H1 (cell line): ENCODE results near the gene KCNH4. TPM values are rescaled to one million over a fixed set of nuclear protein-coding genes. Genes with fewer than 3 reads are reported as not detected.

Source experiments
- CTCF ChIA-PET: fragments of 300-600 bp; sonication (Branson Sonifier 250); formaldehyde crosslinking; loops from one replicate; lab custom pipeline; 2021; ENCODE audit not compliant: partially characterized antibody; lab: Charles Lee
- POLR2A ChIA-PET: fragments of 300-600 bp; sonication (Branson Sonifier 250); formaldehyde crosslinking; loops from one replicate; lab custom pipeline; 2021; ENCODE audit warnings: inconsistent platforms; ENCODE audit not compliant: partially characterized antibody; lab: Charles Lee
- DNase-seq, 2 experiments: peaks; one replicate each; pipeline versions ENCODE4 v3.0.0 to v3.0.0-alpha.2; 2010 to 2022; ENCODE audit warnings: low spot score in 2 of 2, low read depth in 1 of 2, mixed read lengths in 1 of 2
- FAIRE-seq: peaks from 2 replicates; lab custom pipeline; 2011; peaks lifted over from hg19 to GRCh38; lab: Jason Lieb, UNC
- H2AFZ ChIP-seq: 2 replicates; pipeline ENCODE4 v1.8.1; 2012; ENCODE audit warnings: low read length, inconsistent platforms
- H2AK5ac ChIP-seq: 2 replicates; pipeline ENCODE4 v1.6.1; 2013; ENCODE audit warnings: low read depth, low read length
- H2BK120ac ChIP-seq: replicated peaks from 2 replicates; pipeline ENCODE3; 2013; ENCODE audit warnings: low read depth, low read length, inconsistent platforms
- H2BK12ac ChIP-seq: 2 replicates; pipeline ENCODE4 v1.6.1; 2013; ENCODE audit warnings: low read depth, low read length
- H2BK15ac ChIP-seq: 2 replicates; pipeline ENCODE4 v1.6.1; 2013; ENCODE audit warnings: low read length
- H2BK20ac ChIP-seq: 2 replicates; pipeline ENCODE4 v1.6.1; 2013; ENCODE audit warnings: low read length
- H2BK5ac ChIP-seq: 2 replicates; pipeline ENCODE4 v1.6.1; 2013; ENCODE audit warnings: low read depth, low read length
- H3K14ac ChIP-seq: 2 replicates; pipeline ENCODE4 v1.6.1; 2013; ENCODE audit warnings: inconsistent platforms; ENCODE audit not compliant: insufficient read length
- H3K18ac ChIP-seq: 2 replicates; pipeline ENCODE4 v1.6.1; 2013; ENCODE audit warnings: low read length; ENCODE audit errors: extremely low read depth
- H3K23ac ChIP-seq: 2 replicates; pipeline ENCODE4 v1.6.1; 2013; ENCODE audit warnings: inconsistent platforms; ENCODE audit not compliant: insufficient read length
- H3K23me2 ChIP-seq: 2 replicates; pipeline ENCODE4 v1.6.1; 2013; ENCODE audit warnings: low read depth, low read length
- H3K27ac ChIP-seq: 2 replicates; pipeline ENCODE4 v1.6.1; 2011; ENCODE audit warnings: low read depth, low read length, inconsistent platforms
- H3K27me3 ChIP-seq, 4 experiments: replicated peaks in 1 of 4; 1 replicate in 1 of 4; 2 replicates in 3 of 4; pipeline versions ENCODE4 v1.6.1 to v1.8.1; 2011 to 2013; ENCODE audit warnings: low read length in 3 of 4, mild to moderate bottlenecking in 3 of 4, inconsistent platforms in 2 of 4, mixed read lengths in 2 of 4, moderate library complexity in 1 of 4; ENCODE audit not compliant: control insufficient read depth in 3 of 4, insufficient read depth in 3 of 4; ENCODE audit errors: extremely low read depth in 1 of 4
- H3K36me3 ChIP-seq, 4 experiments: 2 replicates each; pipeline versions ENCODE4 v1.6.1 to v1.8.1; 2011 to 2013; ENCODE audit warnings: mild to moderate bottlenecking in 4 of 4, low read length in 3 of 4, moderate library complexity in 2 of 4, control low read depth in 1 of 4, inconsistent platforms in 1 of 4; ENCODE audit not compliant: insufficient read depth in 4 of 4, control insufficient read depth in 2 of 4
- H3K4ac ChIP-seq: replicated peaks from 2 replicates; pipeline ENCODE3; 2013; ENCODE audit warnings: low read length, low read depth, mixed read lengths, inconsistent platforms; ENCODE audit not compliant: insufficient read length
- H3K4me1 ChIP-seq, 4 experiments: replicated peaks in 1 of 4; 1 replicate in 1 of 4; 2 replicates in 3 of 4; pipeline versions ENCODE4 v1.6.1 to v1.8.1; 2011 to 2013; ENCODE audit warnings: low read length in 3 of 4, inconsistent platforms in 2 of 4, mixed read lengths in 1 of 4; ENCODE audit not compliant: insufficient read depth in 4 of 4, control insufficient read depth in 3 of 4
- H3K4me2 ChIP-seq, 2 experiments: 2 replicates each; pipeline versions ENCODE4 v1.6.1 to v1.8.1; 2011 to 2013; ENCODE audit warnings: low read depth in 2 of 2, low read length in 2 of 2, control low read depth in 1 of 2, inconsistent platforms in 1 of 2, mild to moderate bottlenecking in 1 of 2; ENCODE audit not compliant: insufficient read depth in 1 of 2
- H3K4me3 ChIP-seq, 4 experiments: fragments of 200-600, 300-600 bp in 1 of 4; sonication (generic), shearing (Covaris generic), sonication (Bioruptor Twin) in 1 of 4; 2 replicates each; pipeline versions ENCODE4 v1.5.1 to v1.8.1; 2011 to 2016; ENCODE audit warnings: low read length in 4 of 4, low read depth in 3 of 4, control low read depth in 2 of 4, inconsistent platforms in 2 of 4, mild to moderate bottlenecking in 2 of 4, mixed read lengths in 1 of 4, moderate library complexity in 1 of 4; ENCODE audit not compliant: insufficient read depth in 2 of 4; ENCODE audit errors: extremely low read depth in 1 of 4
- H3K56ac ChIP-seq: replicated peaks from 2 replicates; pipeline ENCODE3; 2013; ENCODE audit warnings: low read depth, mild to moderate bottlenecking, mixed read lengths, low read length, inconsistent platforms; ENCODE audit not compliant: insufficient read length
- H3K79me1 ChIP-seq: 2 replicates; pipeline ENCODE4 v1.6.1; 2013; ENCODE audit warnings: low read depth, low read length, control low read depth
- H3K79me2 ChIP-seq, 2 experiments: 2 replicates each; pipeline versions ENCODE4 v1.6.1 to v1.8.1; 2012 to 2013; ENCODE audit warnings: low read length in 2 of 2, mild to moderate bottlenecking in 2 of 2, inconsistent platforms in 1 of 2; ENCODE audit not compliant: insufficient read depth in 2 of 2, control insufficient read depth in 1 of 2
- H3K9ac ChIP-seq, 4 experiments: replicated peaks in 1 of 4; 1 replicate in 1 of 4; 2 replicates in 3 of 4; pipeline versions ENCODE4 v1.6.1 to v1.8.1; 2011 to 2013; ENCODE audit warnings: low read depth in 3 of 4, low read length in 3 of 4, control low read depth in 2 of 4, mild to moderate bottlenecking in 2 of 4, moderate library complexity in 2 of 4, inconsistent platforms in 1 of 4; ENCODE audit errors: extremely low read depth in 1 of 4
- H3K9me3 ChIP-seq, 2 experiments: 2 replicates each; pipeline versions ENCODE4 v1.6.1 to v1.8.1; 2012 to 2013; ENCODE audit warnings: mild to moderate bottlenecking in 2 of 2, moderate library complexity in 2 of 2, control low read depth in 1 of 2, inconsistent platforms in 1 of 2, low read depth in 1 of 2, low read length in 1 of 2, mixed read lengths in 1 of 2; ENCODE audit not compliant: insufficient read depth in 2 of 2
- H4K20me1 ChIP-seq, 2 experiments: replicated peaks in 1 of 2; 2 replicates each; pipeline versions ENCODE3 to v1.8.1; 2011 to 2013; ENCODE audit warnings: inconsistent platforms in 2 of 2, low read length in 2 of 2, mild to moderate bottlenecking in 1 of 2; ENCODE audit not compliant: insufficient read depth in 2 of 2, control insufficient read depth in 1 of 2
- H4K5ac ChIP-seq: 2 replicates; pipeline ENCODE4 v1.6.1; 2013; ENCODE audit warnings: low read length, low read depth, mixed read lengths, inconsistent platforms; ENCODE audit not compliant: insufficient read length
- H4K8ac ChIP-seq: 2 replicates; pipeline ENCODE4 v1.8.0; 2013; ENCODE audit warnings: mild to moderate bottlenecking, moderate library complexity, low read length, inconsistent platforms; ENCODE audit not compliant: insufficient read depth; ENCODE audit errors: extremely low read depth
- H4K91ac ChIP-seq: replicated peaks from 2 replicates; pipeline ENCODE3; 2013; ENCODE audit warnings: low read length, mixed read lengths, inconsistent platforms; ENCODE audit not compliant: insufficient read length
- ASH2L ChIP-seq: fragments of 200-600, 300-600 bp; sonication (generic); IDR thresholded peaks from one replicate; pipeline ENCODE4 v1.7.1; 2017; ENCODE audit warnings: low read length
- ATF3 ChIP-seq: IDR thresholded peaks from 2 replicates; pipeline ENCODE4 v1.6.1; 2011; ENCODE audit warnings: low read depth, mild to moderate bottlenecking, low read length; ENCODE audit not compliant: insufficient read depth
- CBX5 ChIP-seq: fragments of 300-800, 300-1000 bp; sonication (generic); IDR thresholded peaks from 2 replicates; pipeline ENCODE4 v1.7.1; 2016; ENCODE audit warnings: antibody characterized with exemption, low read length, low read depth
- CHD1 ChIP-seq: IDR thresholded peaks from 2 replicates; pipeline ENCODE4 v1.6.1; 2012; ENCODE audit warnings: low read depth, low read length, improper control_type of control experiment
- EZH2 ChIP-seq: fragments of 200-600 bp; sonication (generic); IDR thresholded peaks from 2 replicates; pipeline ENCODE4 v1.7.1; 2012; ENCODE audit warnings: low read depth, mild to moderate bottlenecking, moderate library complexity, low read length, inconsistent platforms; ENCODE audit not compliant: severe bottlenecking
- HDAC2 ChIP-seq, 2 experiments: fragments of 300-600 bp in 1 of 2; sonication (generic) in 1 of 2; IDR thresholded peaks; 2 replicates each; pipeline ENCODE4 v1.6.1; 2011 to 2012; ENCODE audit warnings: low read depth in 2 of 2, low read length in 2 of 2, mild to moderate bottlenecking in 2 of 2, moderate library complexity in 2 of 2, borderline replicate concordance in 1 of 2, inconsistent platforms in 1 of 2
- KDM5A ChIP-seq: fragments of 200-600 bp; IDR thresholded peaks from 2 replicates; pipeline ENCODE4 v1.7.1; 2012; ENCODE audit warnings: mild to moderate bottlenecking, low read length, inconsistent platforms, mixed read lengths
- SIN3A ChIP-seq, 2 experiments: IDR thresholded peaks in 1 of 2; conservative IDR thresholded peaks in 1 of 2; 2 replicates each; pipeline ENCODE4 v1.6.1; 2011 to 2012; ENCODE audit warnings: low read length in 2 of 2, improper control_type of control experiment in 1 of 2, low read depth in 1 of 2, mild to moderate bottlenecking in 1 of 2
- SP2 ChIP-seq: IDR thresholded peaks from 2 replicates; pipeline ENCODE4 v1.6.1; 2012; ENCODE audit warnings: mild to moderate bottlenecking, low read length, inconsistent platforms
- SUZ12 ChIP-seq: fragments of 200-600 bp; sonication (generic); IDR thresholded peaks from 2 replicates; pipeline ENCODE4 v1.6.1; 2012; ENCODE audit warnings: mild to moderate bottlenecking, inconsistent platforms, low read length, moderate library complexity, mixed read lengths
- TBP ChIP-seq: IDR thresholded peaks from 2 replicates; pipeline ENCODE4 v1.6.1; 2011; ENCODE audit warnings: low read depth, low read length, improper control_type of control experiment
- WGBS, 2 experiments: shearing (Covaris generic) in 1 of 2; methylation state at CpG; one replicate each; pipeline versions ENCODE4 v1.1.6 to v1.1.7; 2013 to 2015; ENCODE audit warnings: low lambda C conversion rate in 2 of 2, mixed read lengths in 2 of 2, inconsistent platforms in 1 of 2, low coverage in 1 of 2, missing lambda C conversion rate in 1 of 2; ENCODE audit not compliant: insufficient replicate concordance in 2 of 2, insufficient coverage in 1 of 2, insufficient read length in 1 of 2; ENCODE audit errors: extremely low coverage in 1 of 2, missing lambda C conversion rate in 1 of 2; 5-methylcytosine and 5-hydroxymethylcytosine counted together
- polyA plus RNA-seq, 7 experiments: library from polyadenylated mRNA; depleted of rRNA in 3 of 7; stranded (reverse) in 5 of 7; unstranded in 2 of 7; fragments of >200 nt in 5 of 7; fragments of 200-250 nt in 2 of 7; gene quantifications; 1 replicate in 5 of 7; 2 replicates in 1 of 7; 4 replicates in 1 of 7; pipeline versions ENCODE4 v1.2.1 to v1.2.3, GENCODE V29; 2011 to 2013; ENCODE audit warnings: missing spikeins in 2 of 7, mixed read lengths in 2 of 7
- total RNA-seq: library from RNA; stranded (reverse); fragmentation: NEBNext Ultra II Directional; extraction: Animal tissue kit (Norgen Biotek cat#: 25700); gene quantifications from 2 replicates; pipeline ENCODE4 v1.2.1, GENCODE V29; 2021

Gene KCNH4
- total and polyA plus RNA-seq, 2 of the 8 experiments (the other 6 are each of a cell fraction or from before 2014, with no cell fraction given), result 0.44 to 0.47 TPM

- ChIA-PET POLR2A (interaction anchor here (2.5 kb wide), 1 partner anchor 9 kb away, joined by 7 read pairs; no protein-coding TSS in a partner anchor), CTCF (interaction anchor here (0.6 to 2.3 kb wide), 13 partner anchors 8 to 210 kb away, joined by 3 to 9 read pairs (median 4); partner anchors contain the start of genes HSPB9 and KAT2A)
- Histone ChIP-seq H3K79me1 (no peaks in the 10 kb centered on the region), H4K8ac (peak overlapping the region; percentile 65; the same call in 1 of the 2 replicates), H3K27ac (no peak overlapping the region), H2BK5ac (0 out of 2 replicates have a peak overlapping the region, but pooled peaks have one; percentile 24), H4K20me1 (peaks cover 0 to 1% of the 10 kb centered on the region in 2 experiments), H3K36me3 (no peaks in the 10 kb centered on the region), H2BK15ac (no peak overlapping the region), H4K5ac (no peak overlapping the region), H2AFZ (no peak overlapping the region), H4K91ac (no peak overlapping the region), H2BK120ac (no peak overlapping the region), H3K79me2 (no peaks in the 10 kb centered on the region), H3K4me2 (peak overlapping the region in 1 of 2 experiments; percentile 58; a peak in 1 of 4 replicates), H2BK20ac (0 out of 2 replicates have a peak overlapping the region, but pooled peaks have one; percentile 18), H3K9me3 (no peaks in the 10 kb centered on the region), H3K4ac (no peak overlapping the region), H3K56ac (no peak overlapping the region), H3K23ac (no peak overlapping the region), H3K9ac (no peak overlapping the region), H3K4me3 (no peak overlapping the region), H2AK5ac (no peak overlapping the region), H3K18ac (no peak overlapping the region), H3K4me1 (peaks cover 0 to 4% (median 3%) of the 10 kb centered on the region in 4 experiments; a peak in 5 of 7 replicates), H3K23me2 (no peaks in the 10 kb centered on the region), H3K14ac (no peak overlapping the region), H3K27me3 (no peaks in the 10 kb centered on the region), H2BK12ac (peak overlapping the region; percentile 13; the same call in 1 of the 2 replicates)
- WGBS, 2 experiments, result 91% methylated on average over 12 of the region's 12 CpGs; no CpG with 5 or more reads in 1 of the 2 experiments
- DNase-seq (no peak), FAIRE-seq (no peak)
- TF ChIP-seq KDM5A, result no peak
- no peak for TF ChIP-seq EZH2
- TF ChIP-seq HDAC2 (IDR thresholded peaks at IDR 0.05; ENCODE audit: borderline replicate concordance in 1 of 2, low read depth in 2 of 2, low read length in 2 of 2), result no peak
- no peak for TF ChIP-seq ATF3
- TF ChIP-seq SIN3A (conservative IDR thresholded peaks at IDR 0.05 in 1 of 2, IDR thresholded peaks at IDR 0.05 in 1 of 2; ENCODE audit: low read depth in 1 of 2, low read length in 2 of 2), result no peak
- TF ChIP-seq CHD1, result no peak
- TF ChIP-seq CBX5, result no peak
- no peak for TF ChIP-seq SUZ12
- TF ChIP-seq ASH2L, result no peak
- no peak for TF ChIP-seq SP2
- TF ChIP-seq TBP, result no peak
These were observed 12.4 kb upstream of the KCNH4 start for GRCh38 chr17:42193216-42193968.
